Activated CD4-positive, alpha-beta T cell treated with anti-CD3 and anti-CD28 coated beads, Interleukin-2, amount 50 U/mL, for 4 hours (primary cell): ENCODE results near the gene NUBPL.
"Not testable (repeated sequence)": the region's sequence is repeated elsewhere in the genome, so short reads cannot be mapped to it uniquely, and the experiment has no call there.

Experiments
- DNase-seq, 2 experiments: peaks; one replicate each; pipeline ENCODE4 v3.0.0-alpha.2; 2020

The NUBPL gene

GRCh38 chr14:31884776-31885379 lies 323.7 kb downstream of the NUBPL start:
- DNase-seq = no peak

- DNase-seq = no peak
Measured at GRCh38 chr14:31886156-31886835, 325.1 kb downstream of the NUBPL start.

- DNase-seq = no peak
Measured at GRCh38 chr14:31887929-31888580, 326.9 kb downstream of the NUBPL start.

- DNase-seq = no peak
Measured at GRCh38 chr14:31889297-31889696, 328.1 kb downstream of the NUBPL start.

GRCh38 chr14:31890202-31890601 lies 329.0 kb downstream of the NUBPL start:
- DNase-seq = not testable (repeated sequence)

- DNase-seq = no peak
Measured at GRCh38 chr14:31893221-31893757, 332.1 kb downstream of the NUBPL start.

GRCh38 chr14:31894351-31894750 lies 333.1 kb downstream of the NUBPL start:
- DNase-seq = no peak

GRCh38 chr14:31895206-31895605 lies 334.0 kb downstream of the NUBPL start:
- DNase-seq = no peak

GRCh38 chr14:31895646-31896045 lies 334.4 kb downstream of the NUBPL start:
- DNase-seq = no peak

GRCh38 chr14:31897581-31898186 lies 336.5 kb downstream of the NUBPL start:
- DNase-seq = no peak

GRCh38 chr14:31898838-31899528 lies 337.8 kb downstream of the NUBPL start:
- DNase-seq = no peak

- no peak for DNase-seq
Measured at GRCh38 chr14:31902002-31902401, 340.8 kb downstream of the NUBPL start.

- DNase-seq = no peak
Measured at GRCh38 chr14:31902945-31903646, 341.9 kb downstream of the NUBPL start.

- DNase-seq = no peak
Measured at GRCh38 chr14:31909977-31910376, 348.8 kb downstream of the NUBPL start.
